Measurements from ENCODE around the gene LRRC74B.

Gene LRRC74B

DNA sequence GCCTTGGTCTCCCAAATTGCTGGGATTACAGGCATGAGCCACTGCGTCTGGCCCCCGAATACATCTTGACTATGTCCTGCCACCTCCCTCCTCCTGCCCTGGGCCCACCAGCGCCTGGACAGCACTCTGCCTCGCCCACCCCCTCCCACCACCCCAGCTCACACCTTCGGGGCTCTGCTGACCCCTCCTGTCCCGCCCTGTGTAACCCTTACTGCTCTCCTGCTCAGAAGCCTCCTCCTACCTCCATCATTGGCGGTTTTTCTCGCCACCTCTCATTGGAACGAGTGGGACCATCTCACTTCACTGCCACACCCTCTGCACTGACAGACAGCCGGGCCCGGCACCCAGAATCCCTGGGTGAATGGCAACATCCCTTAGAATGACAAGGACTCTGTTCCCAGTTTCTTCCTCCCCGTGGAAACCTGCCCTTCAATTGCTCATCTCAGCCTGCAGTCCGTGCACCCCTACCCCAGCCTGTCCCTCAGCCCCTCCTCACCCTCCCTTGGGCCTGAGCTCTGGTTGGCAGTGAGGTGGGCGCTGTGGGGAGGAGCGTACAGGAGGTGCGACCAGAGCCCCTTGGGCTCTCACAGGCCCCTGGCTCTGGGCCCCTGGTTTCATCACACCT lies 32.2 kb downstream of the LRRC74B start:
- Histone ChIP-seq H3K18ac (ENCODE audit: low read length) (no peak overlapping the region), H3K4me2 (ENCODE audit: insufficient read depth, low read length, poor library complexity, severe bottlenecking) (no peak overlapping the region), H3K23ac (ENCODE audit: low read depth, low read length, poor library complexity) (peak overlapping the region; percentile 34), H3K4me3 (ENCODE audit: low read length in 2 of 2) (no peak overlapping the region), H3K9ac (ENCODE audit: low read depth, low read length, poor library complexity) (peak overlapping the region; percentile 60), H4K8ac (ENCODE audit: low read depth, low read length) (no peak overlapping the region), H2BK120ac (ENCODE audit: low read depth, low read length) (no peak overlapping the region), H2BK12ac (ENCODE audit: low read length) (no peak overlapping the region), H2AFZ (ENCODE audit: low read length) (no peak overlapping the region), H3K4ac (ENCODE audit: low read length) (no peak overlapping the region), H3K27me3 (ENCODE audit: control insufficient read depth in 3 of 3, insufficient read depth in 3 of 3, low read depth in 1 of 3, low read length in 3 of 3) (peaks cover 0 to 11% (median 0%) of the 10 kb centered on the region in 3 experiments), H2BK5ac (ENCODE audit: low read length) (no peak overlapping the region), H3K36me3 (replicated peaks in 1 of 2; ENCODE audit: control insufficient read depth in 2 of 2, insufficient read depth in 2 of 2, low read length in 2 of 2) (no peaks in the 10 kb centered on the region), H3K14ac (ENCODE audit: low read length) (peak overlapping the region; percentile 21), H3K4me1 (ENCODE audit: control insufficient read depth in 2 of 2, insufficient read depth in 1 of 2, low read depth in 1 of 2, low read length in 2 of 2) (no peaks in the 10 kb centered on the region), H2AK5ac (ENCODE audit: low read depth, low read length) (peak overlapping the region; percentile 95), H3K79me1 (ENCODE audit: low read depth, low read length) (peaks cover 3% of the 10 kb centered on the region), H3K9me3 (replicated peaks in 1 of 2; ENCODE audit: control insufficient read depth in 2 of 2, insufficient read depth in 1 of 2, low read depth in 1 of 2, low read length in 2 of 2) (peaks cover 0 to 1% of the 10 kb centered on the region in 2 donors), H3K27ac (replicated peaks; ENCODE audit: low read length) (no peak overlapping the region), H4K91ac (ENCODE audit: low read depth, low read length, poor library complexity) (no peak overlapping the region), H2BK15ac (ENCODE audit: low read length) (peak overlapping the region; percentile 16)
- no peak for DNase-seq (ENCODE audit: low spot score)
- no CpG with 5 or more reads among the region's 16 CpGs for WGBS, 2 donors (ENCODE audit: extremely low coverage in 2 of 2, insufficient read length in 2 of 2, insufficient replicate concordance in 1 of 2)

DNA sequence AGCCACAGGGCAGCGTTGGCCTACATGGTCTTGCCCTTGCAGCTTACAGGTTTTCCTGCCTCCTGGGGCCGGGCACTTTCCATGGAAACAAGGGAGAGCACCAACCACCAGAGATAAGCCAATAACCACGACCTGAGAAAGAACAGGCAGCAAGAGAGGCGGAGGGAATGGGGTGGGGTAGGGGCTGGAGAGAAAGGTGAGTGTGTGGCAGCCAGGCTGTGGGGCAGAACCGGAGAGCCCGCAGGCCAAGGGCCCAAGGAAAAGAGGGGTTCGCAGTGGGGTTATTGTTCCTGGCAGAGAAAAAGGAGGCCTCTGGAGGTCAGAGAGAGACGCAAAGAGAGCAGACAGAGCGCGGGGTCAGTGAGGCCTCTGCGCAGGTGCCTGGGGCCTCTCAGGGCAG lies 33.2 kb downstream of the LRRC74B start:
- H3K4ac ChIP-seq (ENCODE audit: low read length) = no peak overlapping the region
- peaks cover 3% of the 10 kb centered on the region for H3K79me1 ChIP-seq (ENCODE audit: low read depth, low read length)
- peak overlapping the region; percentile 43 for H3K23ac ChIP-seq (ENCODE audit: low read depth, low read length, poor library complexity)
- no peaks in the 10 kb centered on the region for H3K9me3 ChIP-seq (replicated peaks in 1 of 2; ENCODE audit: control insufficient read depth in 2 of 2, insufficient read depth in 1 of 2, low read depth in 1 of 2, low read length in 2 of 2)
- no peak overlapping the region for H2BK120ac ChIP-seq (ENCODE audit: low read depth, low read length)
- no peak for DNase-seq (ENCODE audit: low spot score)
- no peaks in the 10 kb centered on the region for H3K4me1 ChIP-seq (ENCODE audit: control insufficient read depth in 2 of 2, insufficient read depth in 1 of 2, low read depth in 1 of 2, low read length in 2 of 2)
- H2AFZ ChIP-seq (ENCODE audit: low read length) = peak overlapping the region; percentile 59
- H3K36me3 ChIP-seq (replicated peaks in 1 of 2; ENCODE audit: control insufficient read depth in 2 of 2, insufficient read depth in 2 of 2, low read length in 2 of 2) = no peaks in the 10 kb centered on the region
- peak overlapping the region; percentile 49 for H2BK15ac ChIP-seq (ENCODE audit: low read length)
- H4K91ac ChIP-seq (ENCODE audit: low read depth, low read length, poor library complexity) = no peak overlapping the region
- H3K27me3 ChIP-seq (ENCODE audit: control insufficient read depth in 3 of 3, insufficient read depth in 3 of 3, low read depth in 1 of 3, low read length in 3 of 3) = peaks cover 0 to 11% (median 0%) of the 10 kb centered on the region in 3 experiments
- WGBS, 2 donors (ENCODE audit: extremely low coverage in 2 of 2, insufficient read length in 2 of 2, insufficient replicate concordance in 1 of 2) = no CpG with 5 or more reads among the region's 11 CpGs
- H2BK12ac ChIP-seq (ENCODE audit: low read length) = no peak overlapping the region
- peak overlapping the region; percentile 56 for H3K14ac ChIP-seq (ENCODE audit: low read length)
- no peak overlapping the region for H3K9ac ChIP-seq (ENCODE audit: low read depth, low read length, poor library complexity)
- peak overlapping the region; percentile 95 for H2AK5ac ChIP-seq (ENCODE audit: low read depth, low read length)
- no peak overlapping the region for H2BK5ac ChIP-seq (ENCODE audit: low read length)
- H3K27ac ChIP-seq (replicated peaks; ENCODE audit: low read length) = no peak overlapping the region
- no peak overlapping the region for H3K4me2 ChIP-seq (ENCODE audit: insufficient read depth, low read length, poor library complexity, severe bottlenecking)
- H3K4me3 ChIP-seq (ENCODE audit: low read length in 2 of 2) = peak overlapping the region in 1 of 2 donors; percentile 53
- peak overlapping the region; percentile 38 for H3K18ac ChIP-seq (ENCODE audit: low read length)
- no peak overlapping the region for H4K8ac ChIP-seq (ENCODE audit: low read depth, low read length)

DNA sequence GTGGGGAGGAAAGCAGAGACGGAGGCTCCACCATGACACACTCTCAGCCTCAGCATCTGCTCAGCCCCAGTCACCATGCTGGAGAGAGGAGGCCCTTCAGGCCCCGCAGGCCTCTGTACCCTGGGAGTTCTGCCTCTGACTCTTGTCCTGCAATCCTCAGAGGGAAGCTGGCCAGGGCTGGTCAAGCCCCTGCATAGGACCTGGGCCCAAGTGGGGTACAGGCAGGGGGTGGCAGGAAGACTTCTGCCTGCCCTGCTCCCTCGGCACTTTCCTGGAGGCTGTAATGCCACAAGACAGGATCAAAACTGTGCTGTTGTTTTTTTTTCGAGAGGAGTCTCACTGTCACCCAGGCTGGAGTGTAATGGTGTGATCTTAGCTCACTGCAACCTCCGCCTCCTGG lies 33.7 kb downstream of the LRRC74B start:
- Histone ChIP-seq H3K4me1 (ENCODE audit: control insufficient read depth in 2 of 2, insufficient read depth in 1 of 2, low read depth in 1 of 2, low read length in 2 of 2) (no peaks in the 10 kb centered on the region), H3K36me3 (replicated peaks in 1 of 2; ENCODE audit: control insufficient read depth in 2 of 2, insufficient read depth in 2 of 2, low read length in 2 of 2) (no peaks in the 10 kb centered on the region)
- no peak for DNase-seq (ENCODE audit: low spot score)

DNA sequence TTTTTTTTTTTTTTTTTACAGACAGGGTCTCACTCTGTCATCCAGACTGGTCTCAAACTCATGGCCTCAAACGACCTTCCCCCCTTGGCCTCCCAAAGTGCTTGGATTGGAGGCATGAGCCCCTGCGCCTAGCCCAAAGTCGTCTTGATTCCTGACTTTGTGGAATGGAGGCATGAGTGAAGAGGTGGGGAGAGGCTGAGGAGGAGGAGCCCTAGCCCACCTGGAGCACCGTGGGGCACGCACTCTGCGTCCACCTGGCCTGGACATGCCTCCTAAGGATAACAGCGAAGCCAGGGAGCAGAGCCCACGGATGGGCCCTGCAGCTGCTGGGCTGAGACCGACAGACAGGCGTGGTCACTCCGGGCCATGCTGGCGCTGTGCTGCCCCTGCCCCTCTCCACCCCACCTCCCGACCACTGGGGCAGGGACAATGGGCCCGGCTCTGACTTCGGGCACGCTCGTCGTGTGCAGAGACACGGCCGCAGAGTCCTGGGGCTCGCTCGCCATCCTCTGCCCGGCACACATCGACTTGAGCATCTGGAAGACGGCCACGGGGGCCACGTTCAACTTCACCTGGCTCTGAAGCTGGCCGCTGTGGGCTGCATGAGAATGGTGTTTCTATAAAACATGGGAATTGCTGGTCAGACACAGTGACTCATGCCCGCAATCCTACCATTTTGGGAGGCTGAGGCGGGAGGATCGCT lies 34.8 kb downstream of the LRRC74B start:
- Histone ChIP-seq H3K27me3 (ENCODE audit: control insufficient read depth in 3 of 3, insufficient read depth in 3 of 3, low read depth in 1 of 3, low read length in 3 of 3) (peaks cover 0 to 11% (median 0%) of the 10 kb centered on the region in 3 experiments), H3K4me2 (ENCODE audit: insufficient read depth, low read length, poor library complexity, severe bottlenecking) (no peak overlapping the region), H3K4me3 (ENCODE audit: low read length in 2 of 2) (peak overlapping the region in 1 of 2 donors; percentile 19), H3K36me3 (replicated peaks in 1 of 2; ENCODE audit: control insufficient read depth in 2 of 2, insufficient read depth in 2 of 2, low read length in 2 of 2) (no peaks in the 10 kb centered on the region), H3K4ac (ENCODE audit: low read length) (no peak overlapping the region), H2AFZ (ENCODE audit: low read length) (no peak overlapping the region), H3K9me3 (replicated peaks in 1 of 2; ENCODE audit: control insufficient read depth in 2 of 2, insufficient read depth in 1 of 2, low read depth in 1 of 2, low read length in 2 of 2) (no peaks in the 10 kb centered on the region), H3K4me1 (ENCODE audit: control insufficient read depth in 2 of 2, insufficient read depth in 1 of 2, low read depth in 1 of 2, low read length in 2 of 2) (no peaks in the 10 kb centered on the region), H3K27ac (replicated peaks; ENCODE audit: low read length) (no peak overlapping the region), H2AK5ac (ENCODE audit: low read depth, low read length) (no peak overlapping the region), H3K18ac (ENCODE audit: low read length) (peak overlapping the region; percentile 71), H3K14ac (ENCODE audit: low read length) (peak overlapping the region; percentile 38), H4K8ac (ENCODE audit: low read depth, low read length) (no peak overlapping the region), H4K91ac (ENCODE audit: low read depth, low read length, poor library complexity) (no peak overlapping the region), H2BK15ac (ENCODE audit: low read length) (no peak overlapping the region), H3K79me1 (ENCODE audit: low read depth, low read length) (peaks cover 3% of the 10 kb centered on the region), H2BK12ac (ENCODE audit: low read length) (peak overlapping the region; percentile 94), H3K9ac (ENCODE audit: low read depth, low read length, poor library complexity) (peak overlapping the region; percentile 77), H2BK5ac (ENCODE audit: low read length) (no peak overlapping the region), H2BK120ac (ENCODE audit: low read depth, low read length) (no peak overlapping the region), H3K23ac (ENCODE audit: low read depth, low read length, poor library complexity) (peak overlapping the region; percentile 91)
- no peak for DNase-seq (ENCODE audit: low spot score)
- no CpG with 5 or more reads among the region's 31 CpGs for WGBS, 2 donors (ENCODE audit: extremely low coverage in 2 of 2, insufficient read length in 2 of 2, insufficient replicate concordance in 1 of 2)

More for the DNA sequence above, 33.7 kb downstream of the LRRC74B start:
- Histone ChIP-seq H2AK5ac (ENCODE audit: low read depth, low read length) (peak overlapping the region; percentile 63), H3K9ac (ENCODE audit: low read depth, low read length, poor library complexity) (no peak overlapping the region), H3K23ac (ENCODE audit: low read depth, low read length, poor library complexity) (peak overlapping the region; percentile 43), H3K4ac (ENCODE audit: low read length) (no peak overlapping the region), H2BK12ac (ENCODE audit: low read length) (no peak overlapping the region), H2BK120ac (ENCODE audit: low read depth, low read length) (no peak overlapping the region), H4K8ac (ENCODE audit: low read depth, low read length) (peak overlapping the region; percentile 43), H2BK15ac (ENCODE audit: low read length) (peak overlapping the region; percentile 49), H3K14ac (ENCODE audit: low read length) (no peak overlapping the region), H4K91ac (ENCODE audit: low read depth, low read length, poor library complexity) (no peak overlapping the region), H3K9me3 (replicated peaks in 1 of 2; ENCODE audit: control insufficient read depth in 2 of 2, insufficient read depth in 1 of 2, low read depth in 1 of 2, low read length in 2 of 2) (no peaks in the 10 kb centered on the region), H3K18ac (ENCODE audit: low read length) (peak overlapping the region; percentile 48), H3K4me2 (ENCODE audit: insufficient read depth, low read length, poor library complexity, severe bottlenecking) (no peak overlapping the region), H3K27ac (replicated peaks; ENCODE audit: low read length) (no peak overlapping the region), H2AFZ (ENCODE audit: low read length) (peak overlapping the region; percentile 59), H3K4me3 (ENCODE audit: low read length in 2 of 2) (no peak overlapping the region), H2BK5ac (ENCODE audit: low read length) (no peak overlapping the region), H3K27me3 (ENCODE audit: control insufficient read depth in 3 of 3, insufficient read depth in 3 of 3, low read depth in 1 of 3, low read length in 3 of 3) (peaks cover 0 to 11% (median 0%) of the 10 kb centered on the region in 3 experiments), H3K79me1 (ENCODE audit: low read depth, low read length) (peaks cover 3% of the 10 kb centered on the region)
- no CpG with 5 or more reads among the region's 5 CpGs for WGBS, 2 donors (ENCODE audit: extremely low coverage in 2 of 2, insufficient read length in 2 of 2, insufficient replicate concordance in 1 of 2)

All from neuronal stem cell (in vitro differentiated cells).